G401.6 (cell line): Measurements from ENCODE around the gene CD226.
"Not testable (repeated sequence)": the region's sequence is repeated elsewhere in the genome, so short reads cannot be mapped to it uniquely, and the experiment has no call there.

Source experiments
- FAIRE-seq: peaks from 2 replicates; lab custom pipeline; 2012; peaks lifted over from hg19 to GRCh38; lab: Jason Lieb, UNC

The CD226 gene

DNA sequence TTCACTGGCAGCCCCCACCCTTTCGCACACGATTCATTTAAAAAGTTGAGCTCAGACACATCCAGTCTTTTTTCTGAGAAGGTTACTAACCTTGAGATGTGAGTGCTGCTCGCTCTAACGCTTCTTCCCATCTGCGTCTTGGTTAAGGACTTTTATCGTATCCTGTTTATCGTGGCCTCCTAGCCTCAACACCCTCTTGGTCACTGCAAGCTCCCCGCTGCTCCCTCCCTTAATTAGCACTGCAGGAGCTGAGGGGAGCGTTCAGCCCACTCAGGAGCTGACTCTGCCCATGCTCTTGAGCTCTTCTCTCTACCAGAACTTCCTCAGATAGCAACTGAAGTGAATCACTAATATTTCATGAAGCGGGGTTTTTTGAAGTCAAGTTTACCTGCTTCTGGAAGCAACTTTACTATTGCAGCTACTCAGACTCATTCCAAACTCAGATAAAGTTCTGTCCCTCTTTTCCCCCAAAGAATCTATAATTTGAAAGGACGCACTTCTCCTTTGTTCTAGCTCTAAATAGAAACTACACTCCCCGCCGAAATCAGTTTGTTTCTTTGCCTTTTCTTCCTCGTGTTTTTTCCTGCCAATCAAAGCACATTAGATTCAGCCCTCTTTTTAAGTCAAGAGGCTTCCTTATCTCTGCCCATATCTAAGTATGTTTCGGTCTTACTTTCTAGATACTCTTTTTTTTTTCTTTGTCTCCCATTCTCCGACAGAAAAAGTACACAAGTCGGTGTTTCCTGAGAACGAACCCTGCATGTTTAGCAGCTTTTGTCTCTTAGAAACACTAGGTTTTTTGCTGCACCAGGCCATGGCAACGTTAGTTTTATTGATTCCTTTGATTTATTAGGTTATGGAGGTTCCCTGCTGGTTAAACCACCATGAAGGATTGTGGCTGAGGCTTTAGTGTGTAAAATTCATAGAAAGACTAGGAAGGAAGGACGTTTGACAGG, 9.3 kb upstream of the CD226 start:
- FAIRE-seq, result no peak

DNA sequence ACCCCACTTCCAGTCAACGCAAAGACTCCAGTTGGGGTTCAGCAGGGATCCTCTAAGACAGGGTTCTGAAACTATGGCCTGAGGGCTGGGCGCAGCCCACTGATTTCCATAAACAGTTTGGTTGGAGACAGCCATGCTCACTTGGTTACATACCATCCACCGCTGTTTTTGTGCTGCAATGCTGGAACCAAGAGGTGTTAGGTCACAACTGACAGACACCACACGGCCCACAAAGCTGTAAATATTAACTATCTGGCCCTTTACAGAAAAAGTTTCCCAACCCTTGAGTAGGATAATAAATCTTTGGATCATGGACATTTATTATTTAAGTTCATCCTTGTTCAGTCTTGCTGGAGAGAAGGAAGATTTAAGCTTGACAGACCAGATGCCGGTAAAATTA, 8.4 kb upstream of the CD226 start:
- FAIRE-seq, result no peak

- FAIRE-seq, result no peak
Measured at GRCh38 chr18:69954719-69955480, 7.2 kb upstream of the CD226 start.

DNA sequence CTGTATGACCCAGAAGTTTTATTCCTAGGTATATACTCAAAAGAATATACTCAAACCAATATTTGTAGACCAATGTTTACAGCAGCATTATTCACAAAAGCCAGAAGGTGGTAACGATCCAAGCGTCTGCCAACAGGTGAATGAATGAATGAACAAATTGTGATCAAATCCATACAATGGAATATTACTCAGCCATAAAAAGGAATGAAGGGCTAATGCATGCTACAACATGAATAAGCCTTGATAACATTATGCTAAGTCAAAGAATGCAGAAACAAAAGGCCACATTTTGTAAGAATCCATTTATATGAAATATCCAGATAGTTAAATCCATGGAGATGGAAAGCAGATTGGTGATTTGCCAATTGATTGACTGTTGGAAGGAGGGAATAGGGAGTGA, 5.5 kb upstream of the CD226 start:
- FAIRE-seq, result no peak

- no peak for FAIRE-seq
Measured at GRCh38 chr18:69951182-69951581, 3.5 kb upstream of the CD226 start.

DNA sequence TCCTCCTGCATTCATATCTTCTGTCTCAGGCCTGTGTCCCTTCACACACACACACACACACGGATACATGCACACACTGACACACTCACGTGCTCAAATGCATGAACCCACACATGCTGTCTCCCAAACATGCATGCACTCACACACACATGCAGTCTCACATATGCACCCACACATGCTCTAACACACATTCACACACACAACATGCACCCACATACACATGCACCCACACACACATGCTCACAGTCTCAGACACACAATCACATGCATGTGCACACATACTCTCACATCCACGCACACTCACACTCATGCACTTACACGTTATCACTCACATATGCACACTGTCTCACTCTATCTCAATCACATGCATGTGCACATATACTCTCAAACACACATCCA, 1.9 kb upstream of the CD226 start:
- no peak for FAIRE-seq

- FAIRE-seq, result no peak
Measured at GRCh38 chr18:69948919-69949537, 1.4 kb upstream of the CD226 start.

DNA sequence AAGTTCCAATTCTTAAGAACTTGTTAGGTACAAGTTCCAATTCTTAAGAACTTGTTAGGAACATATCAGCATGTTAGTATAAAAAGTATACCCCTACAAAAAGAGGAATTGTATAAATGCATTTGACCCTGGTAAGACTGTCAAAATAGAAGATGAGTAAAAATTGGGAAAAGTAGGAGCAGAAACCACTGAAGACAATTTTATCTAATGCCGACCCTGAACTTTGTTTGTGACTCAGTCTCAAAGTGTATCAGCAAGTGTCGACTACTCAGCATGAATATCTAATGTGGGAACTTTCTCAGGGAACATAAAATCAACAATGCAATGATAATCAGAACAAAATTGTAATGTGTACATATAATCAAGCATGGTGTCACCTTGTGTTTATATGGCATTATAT, 583 bp upstream of the CD226 start:
- no peak for FAIRE-seq

DNA sequence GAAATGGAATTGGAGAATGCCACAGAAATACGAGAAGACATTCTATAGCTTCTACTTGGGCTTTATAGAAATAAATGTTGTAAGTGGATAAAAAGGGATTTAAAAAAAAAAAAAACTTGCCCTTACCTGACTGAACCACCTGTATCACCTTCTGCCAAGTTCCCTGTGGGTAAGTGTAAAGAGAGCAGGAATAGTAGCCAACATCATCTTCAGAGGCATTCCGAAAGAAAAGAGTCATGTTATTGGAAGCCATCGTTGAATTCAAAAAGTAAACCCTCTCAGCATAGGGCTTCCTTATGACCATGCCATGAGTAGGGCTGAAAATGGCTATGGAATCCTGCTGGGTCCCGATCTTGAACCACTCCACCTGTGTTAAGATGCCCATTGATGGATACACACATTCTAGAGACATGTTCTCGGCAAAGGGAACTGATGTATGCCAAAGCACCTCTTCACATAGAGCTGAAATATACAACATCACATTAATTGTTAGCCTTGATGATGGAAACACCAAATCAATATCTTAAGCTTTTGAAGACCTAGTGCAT, 991 bp downstream of the CD226 start:
- no peak for FAIRE-seq

- FAIRE-seq, result no peak
Measured at GRCh38 chr18:69945220-69946114, 2.2 kb downstream of the CD226 start.

DNA sequence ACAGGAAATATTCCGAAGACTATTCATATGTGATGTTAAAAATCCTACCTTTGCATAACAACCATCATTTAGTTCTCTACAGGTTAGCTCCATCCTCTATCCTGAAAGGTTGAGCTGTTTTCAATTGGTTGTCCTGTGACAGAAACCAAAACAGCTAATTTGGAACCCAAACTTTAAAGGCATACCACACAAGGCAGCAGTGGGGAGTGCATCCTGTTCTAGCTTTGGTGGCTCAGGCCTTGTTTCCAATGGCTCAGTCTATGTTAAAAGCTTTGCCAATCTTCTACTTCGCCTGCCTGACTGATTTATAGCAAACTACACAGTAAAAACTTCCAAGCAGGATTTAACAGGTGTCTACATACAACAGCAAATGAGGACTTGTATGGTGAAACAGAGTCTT, 3.2 kb downstream of the CD226 start:
- no peak for FAIRE-seq

DNA sequence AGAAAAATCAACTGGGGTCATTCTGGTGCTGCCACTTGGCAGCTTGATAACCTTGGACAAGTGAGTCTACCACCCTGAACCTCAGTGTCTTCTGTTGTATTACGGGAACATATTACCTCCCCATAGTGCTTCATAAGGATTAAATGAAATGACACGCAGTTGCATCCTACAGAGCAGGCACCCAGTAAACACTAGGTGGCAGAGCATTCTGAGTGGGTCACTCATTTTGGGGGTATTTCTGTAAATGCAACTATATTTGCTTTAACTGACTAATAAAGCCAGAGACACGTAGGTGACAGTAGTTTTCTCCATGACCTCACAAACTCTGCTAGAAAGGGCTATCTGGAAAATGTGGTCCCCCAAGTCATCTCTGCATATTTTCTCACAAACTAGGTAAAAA, 4.7 kb downstream of the CD226 start:
- FAIRE-seq, result no peak

DNA sequence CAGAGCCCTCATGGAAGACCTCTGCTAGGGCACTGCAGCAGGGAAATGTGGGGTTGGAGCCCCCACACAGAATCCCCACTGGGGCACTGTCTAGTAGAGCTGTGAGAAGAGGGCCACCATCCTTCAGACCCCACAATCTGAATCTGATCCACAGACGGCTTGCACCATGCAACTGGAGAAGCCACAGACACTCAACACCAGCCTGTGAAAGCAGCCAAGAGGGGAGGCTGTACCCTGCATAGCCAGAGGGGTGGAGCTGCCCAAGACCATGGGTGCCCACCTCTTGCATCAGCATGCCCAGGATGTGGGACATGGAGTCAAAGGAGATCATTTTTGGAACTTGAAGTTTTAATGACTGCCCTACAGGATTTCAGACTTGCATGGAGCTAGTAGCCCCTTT, 6.5 kb downstream of the CD226 start:
- FAIRE-seq, result no peak

DNA sequence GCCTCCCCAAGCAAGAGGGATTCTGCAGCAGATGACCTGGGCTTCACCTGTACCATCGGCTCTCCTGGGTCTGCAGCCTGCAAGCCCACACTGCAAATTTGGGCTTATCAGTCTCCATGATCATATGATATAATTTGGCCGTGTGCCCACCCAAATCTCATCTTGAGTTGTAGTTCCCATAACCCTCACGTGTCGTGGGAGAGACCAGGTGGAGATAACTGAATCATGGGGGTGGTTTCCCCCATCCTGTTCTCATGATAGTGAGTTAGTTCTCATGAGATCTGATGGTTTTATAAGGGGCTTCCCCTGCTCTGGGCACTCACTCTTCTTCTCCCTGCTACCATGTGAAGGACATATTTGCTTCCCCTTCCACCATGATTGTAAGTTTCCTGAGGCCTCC, 7.9 kb downstream of the CD226 start:
- not testable (repeated sequence) for FAIRE-seq

GRCh38 chr18:69936191-69936558, 11.5 kb downstream of the CD226 start:
- no peak for FAIRE-seq

GRCh38 chr18:69935319-69936190, 12.1 kb downstream of the CD226 start:
- no peak for FAIRE-seq

- FAIRE-seq, result no peak
Measured at GRCh38 chr18:69934601-69935265, 12.9 kb downstream of the CD226 start.

DNA sequence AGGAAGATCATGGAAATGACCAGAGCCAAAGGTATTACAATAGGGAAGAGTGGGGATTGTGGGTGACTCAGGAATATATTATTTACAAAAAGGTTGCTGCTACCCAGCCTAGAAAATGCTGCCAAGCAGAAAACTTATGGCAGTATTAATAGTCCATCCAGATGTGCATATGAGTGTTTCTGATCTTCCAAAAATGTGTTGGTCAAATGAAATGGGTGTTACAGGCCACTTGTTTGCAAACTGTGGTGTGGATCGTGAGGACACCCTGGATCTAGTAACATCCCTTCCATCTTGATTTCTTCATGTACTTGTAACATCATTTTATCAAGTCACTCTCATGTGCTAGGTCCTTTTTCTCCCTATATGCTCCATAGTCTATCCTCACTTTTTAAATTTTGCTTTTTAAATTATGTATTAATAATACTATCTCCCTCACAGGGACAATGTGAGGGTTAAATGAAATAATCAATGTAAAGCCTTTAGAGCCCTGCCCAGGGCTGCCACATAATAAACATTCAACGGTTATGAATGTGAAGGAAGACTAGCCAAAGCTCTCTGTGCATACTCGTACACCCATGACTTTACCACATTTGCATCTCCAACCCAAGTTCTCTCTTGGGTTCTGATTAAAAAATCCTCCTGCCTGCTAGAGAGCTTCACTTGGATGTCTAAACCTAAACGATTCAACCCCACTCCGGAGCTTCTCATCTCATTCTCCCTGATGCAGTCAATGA, 18.5 kb downstream of the CD226 start:
- FAIRE-seq, result no peak

DNA sequence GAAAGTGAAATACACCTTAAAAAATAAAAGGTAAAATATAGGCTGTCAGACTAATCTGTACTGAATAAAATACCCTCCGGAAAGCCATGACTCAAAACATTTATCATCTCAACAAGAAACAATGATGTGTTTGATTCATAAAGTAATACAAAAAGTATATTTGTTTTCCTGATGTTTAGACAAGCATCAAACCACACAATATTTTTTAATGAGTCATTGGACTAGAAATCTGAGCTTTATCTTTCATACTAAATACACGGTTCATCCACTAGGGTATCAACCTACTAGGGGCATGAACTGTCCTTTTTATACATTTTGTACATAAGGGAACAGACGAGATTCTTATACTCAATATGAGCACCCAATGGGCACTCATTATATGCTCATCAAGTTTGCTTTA, 31.3 kb downstream of the CD226 start:
- FAIRE-seq, result no peak

- FAIRE-seq, result no peak
Measured at GRCh38 chr18:69908838-69909237, 38.8 kb downstream of the CD226 start.
